Small intestine (tissue), 7 donors: ENCODE results near the gene PYDC1. TPM values are rescaled to one million over a fixed set of nuclear protein-coding genes. Genes with fewer than 3 reads are reported as not detected.
"Not testable (repeated sequence)": the region's sequence is repeated elsewhere in the genome, so short reads cannot be mapped to it uniquely, and the experiment has no call there.

Experiments
- DNase-seq, 2 donors: peaks; one replicate each; pipeline versions ENCODE4 v3.0.0 to v3.0.0-alpha.2; 2013
- FAIRE-seq: peaks from 2 replicates; lab custom pipeline; 2012; peaks lifted over from hg19 to GRCh38; lab: Jason Lieb, UNC
- H3K27ac ChIP-seq, 3 donors: one replicate each; pipeline ENCODE4 v1.5.1; 2013; ENCODE audit warnings: low read length in 2 of 3, mild to moderate bottlenecking in 2 of 3, control low read depth in 1 of 3, inconsistent platforms in 1 of 3, low read depth in 1 of 3, moderate library complexity in 1 of 3
- H3K27me3 ChIP-seq, 3 donors: one replicate each; pipeline ENCODE4 v1.6.1; 2013; ENCODE audit warnings: low read length in 3 of 3, inconsistent platforms in 1 of 3; ENCODE audit not compliant: control insufficient read depth in 3 of 3, insufficient read depth in 3 of 3
- H3K36me3 ChIP-seq, 3 donors: one replicate each; pipeline ENCODE4 v1.6.1; 2013; ENCODE audit warnings: low read length in 3 of 3, inconsistent platforms in 1 of 3, low read depth in 1 of 3, mild to moderate bottlenecking in 1 of 3, moderate library complexity in 1 of 3; ENCODE audit not compliant: control insufficient read depth in 3 of 3, insufficient read depth in 2 of 3
- H3K4me1 ChIP-seq, 3 donors: one replicate each; pipeline ENCODE4 v1.6.1; 2013; ENCODE audit warnings: low read length in 2 of 3, inconsistent platforms in 1 of 3, low read depth in 1 of 3, mild to moderate bottlenecking in 1 of 3, moderate library complexity in 1 of 3; ENCODE audit not compliant: control insufficient read depth in 3 of 3, insufficient read depth in 2 of 3
- H3K4me3 ChIP-seq, 3 donors: one replicate each; pipeline ENCODE4 v1.5.1; 2013; ENCODE audit warnings: low read length in 3 of 3, control low read depth in 1 of 3, inconsistent platforms in 1 of 3, low read depth in 1 of 3, mild to moderate bottlenecking in 1 of 3, moderate library complexity in 1 of 3
- H3K9me3 ChIP-seq, 2 donors: one replicate each; pipeline ENCODE4 v1.6.1; 2013; ENCODE audit warnings: low read depth in 1 of 2, low read length in 1 of 2; ENCODE audit not compliant: control insufficient read depth in 2 of 2, insufficient read depth in 1 of 2
- WGBS, 3 donors: extraction: QIAGEN DNeasy Blood & Tissue Kit; methylation state at CpG; one replicate each; pipeline ENCODE4 v1.1.7; 2013; 5-methylcytosine and 5-hydroxymethylcytosine counted together
- polyA plus RNA-seq, 4 donors: library from polyadenylated mRNA; stranded (reverse) in 3 of 4; unstranded in 1 of 4; fragments of 200-250 nt in 3 of 4; fragments of 120-200 nt in 1 of 4; gene quantifications; one replicate each; pipeline versions ENCODE4 v1.2.1 to v1.2.3, GENCODE V29; 2013
- donor health status: healthy with polysubstance abuse.
- donor health status: control.
- donor health status: control.
- donor health status: Bipolar disorder and iron deficiency.
- donor health status: healthy.

Gene PYDC1
- polyA plus RNA-seq, 4 donors, result 0.32 TPM; not detected in 3

GRCh38 chr16:31201582-31202413 is 15.1 kb downstream of the PYDC1 start:
- peak; percentile 75 to 82 for DNase-seq
- H3K36me3 ChIP-seq, result peaks cover 0 to 22% (median 0%) of the 10 kb centered on the region in 3 donors
- H3K4me1 ChIP-seq, result peaks cover 0 to 18% (median 8%) of the 10 kb centered on the region in 3 donors
- no peaks in the 10 kb centered on the region for H3K9me3 ChIP-seq
- peak overlapping the region; percentile 63 to 95 (median 82) for H3K27ac ChIP-seq
- WGBS, 3 donors, result 6 to 11% (median 9%) methylated on average over 29 to 35 of the region's 35 CpGs
- H3K4me3 ChIP-seq, result peak overlapping the region; percentile 66 to 79 (median 70)
- no peaks in the 10 kb centered on the region for H3K27me3 ChIP-seq
- FAIRE-seq, result no peak

- FAIRE-seq (no peak), DNase-seq (peak; percentile 36 to 76)
- Histone ChIP-seq H3K4me1 (peaks cover 0 to 16% (median 4%) of the 10 kb centered on the region in 3 donors), H3K4me3 (peak overlapping the region in 2 of 3 donors; percentile 66 to 79), H3K27ac (peak overlapping the region; percentile 63 to 95 (median 82)), H3K27me3 (no peaks in the 10 kb centered on the region), H3K36me3 (peaks cover 0 to 30% (median 0%) of the 10 kb centered on the region in 3 donors), H3K9me3 (no peaks in the 10 kb centered on the region)
- WGBS, 3 donors, result 23 to 42% (median 34%) methylated on average over 8 of the region's 8 CpGs
These were observed 15.9 kb downstream of the PYDC1 start for GRCh38 chr16:31200821-31201568.

- Histone ChIP-seq H3K4me1 (peaks cover 0 to 16% (median 4%) of the 10 kb centered on the region in 3 donors), H3K36me3 (peaks cover 0 to 37% (median 0%) of the 10 kb centered on the region in 3 donors)
- not testable (repeated sequence) for H3K9me3 ChIP-seq, H3K27me3 ChIP-seq, H3K4me3 ChIP-seq, H3K27ac ChIP-seq, FAIRE-seq, DNase-seq
- 58 to 77% (median 67%) methylated on average over 8 of the region's 8 CpGs for WGBS, 3 donors
These were observed 16.8 kb downstream of the PYDC1 start for GRCh38 chr16:31200111-31200510.

DNA sequence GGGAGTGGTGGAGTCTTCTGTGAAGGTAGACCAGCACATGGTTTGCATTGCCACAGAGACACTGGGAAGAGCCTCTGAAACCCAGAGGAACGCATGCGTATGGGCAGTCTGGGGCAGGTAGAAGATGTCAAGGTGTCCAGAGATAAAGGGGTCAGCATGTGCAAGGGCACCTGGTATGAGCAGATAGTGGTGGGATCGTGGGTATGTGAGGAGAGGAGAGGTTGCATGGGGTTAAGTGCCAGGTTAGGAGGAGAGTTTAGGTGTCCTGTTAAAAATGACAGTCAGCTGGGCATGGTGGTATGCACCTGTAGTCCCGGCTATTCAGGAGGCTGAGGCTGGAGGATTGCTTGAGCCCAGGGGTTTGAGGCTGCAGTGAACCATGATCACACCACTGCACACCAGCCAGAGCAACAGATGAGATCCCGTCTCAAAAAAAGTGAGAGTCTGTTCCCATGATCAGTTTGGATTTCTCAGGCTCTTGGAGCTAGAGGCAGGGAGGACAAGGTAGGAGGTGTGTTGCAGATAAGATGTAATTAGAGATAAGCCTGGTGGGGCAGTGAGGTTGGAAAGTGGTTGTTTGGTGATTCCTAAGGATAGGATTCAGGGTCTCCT is 17.4 kb downstream of the PYDC1 start:
- DNase-seq, result no peak
- H3K36me3 ChIP-seq, result peaks cover 0 to 40% (median 3%) of the 10 kb centered on the region in 3 donors
- H3K4me1 ChIP-seq, result peaks cover 0 to 16% (median 4%) of the 10 kb centered on the region in 3 donors
- peak overlapping the region in 1 of 3 donors; percentile 2 for H3K27ac ChIP-seq
- WGBS, 3 donors, result 79 to 89% (median 85%) methylated on average over 5 of the region's 5 CpGs
- H3K4me3 ChIP-seq, result no peak overlapping the region
- no peaks in the 10 kb centered on the region for H3K27me3 ChIP-seq
- no peak for FAIRE-seq
- H3K9me3 ChIP-seq, result no peaks in the 10 kb centered on the region

DNA sequence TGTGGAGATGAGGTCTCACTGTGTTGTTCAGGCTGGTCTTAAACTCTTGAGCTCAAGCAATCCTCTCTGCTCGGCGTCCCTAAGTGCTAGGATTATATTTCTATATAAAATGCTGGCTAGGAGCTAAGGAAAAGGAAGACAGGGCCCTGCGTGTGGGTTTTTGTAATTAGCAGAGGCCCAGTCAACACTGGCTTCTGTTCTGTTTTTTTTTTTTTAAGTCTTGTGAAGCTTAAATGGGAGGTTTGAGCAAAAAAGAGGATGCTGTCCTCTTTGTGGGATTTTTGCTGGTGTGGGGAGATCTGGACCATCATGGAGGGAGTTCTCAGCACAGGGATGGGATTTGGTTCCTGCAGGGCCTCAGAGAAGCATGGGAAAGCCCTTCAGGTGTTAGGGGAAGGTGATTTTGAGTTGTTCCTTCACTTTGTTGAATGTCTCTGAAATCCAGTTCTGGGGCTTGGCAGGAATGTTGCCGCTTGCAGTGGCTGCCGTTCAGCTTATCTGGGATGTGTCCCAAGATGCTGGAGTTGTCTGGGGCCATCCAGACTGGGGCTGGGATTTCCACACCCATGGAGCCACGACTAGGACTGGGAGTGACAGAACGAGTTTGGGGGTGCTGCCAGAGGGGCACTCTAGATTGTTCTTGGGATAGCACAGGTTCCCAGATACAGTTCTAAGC is 18.6 kb downstream of the PYDC1 start:
- Histone ChIP-seq H3K9me3 (no peaks in the 10 kb centered on the region), H3K27ac (no peak overlapping the region), H3K4me1 (peaks cover 0 to 16% (median 4%) of the 10 kb centered on the region in 3 donors), H3K4me3 (no peak overlapping the region), H3K36me3 (peaks cover 6 to 51% (median 7%) of the 10 kb centered on the region in 3 donors), H3K27me3 (no peaks in the 10 kb centered on the region)
- FAIRE-seq (no peak), DNase-seq (no peak)
- WGBS, 3 donors, result 60 to 64% (median 64%) methylated on average over 7 of the region's 7 CpGs

- no peaks in the 10 kb centered on the region for H3K9me3 ChIP-seq
- no peak for FAIRE-seq
- H3K4me3 ChIP-seq, result no peak overlapping the region
- WGBS, 3 donors, result 84 to 90% (median 87%) methylated on average over 17 of the region's 17 CpGs
- H3K4me1 ChIP-seq, result peaks cover 0 to 10% (median 4%) of the 10 kb centered on the region in 3 donors
- peaks cover 17 to 64% (median 20%) of the 10 kb centered on the region in 3 donors for H3K36me3 ChIP-seq
- no peak for DNase-seq
- H3K27ac ChIP-seq, result no peak overlapping the region
- no peaks in the 10 kb centered on the region for H3K27me3 ChIP-seq
These were observed 20.4 kb downstream of the PYDC1 start for GRCh38 chr16:31196324-31197088.

DNA sequence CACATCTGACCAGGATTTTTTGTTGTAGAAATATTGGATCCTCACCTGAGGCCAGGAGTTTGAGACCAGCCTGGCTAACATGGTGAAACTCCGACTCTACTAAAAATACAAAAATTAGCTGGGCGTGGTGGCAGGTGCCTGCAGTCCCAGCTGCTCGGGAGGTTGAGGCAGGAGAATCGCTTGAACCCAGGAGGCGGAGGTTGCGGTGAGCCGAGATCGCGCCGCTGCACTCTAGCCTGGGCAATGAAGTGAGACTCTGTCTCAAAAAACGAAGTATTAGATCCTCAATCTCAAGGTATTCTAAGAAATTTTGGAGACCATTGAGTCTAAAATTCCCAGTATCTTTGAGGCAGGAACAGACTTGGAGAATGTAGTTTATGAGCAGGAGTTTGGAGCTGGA is 21.1 kb downstream of the PYDC1 start:
- not testable (repeated sequence) for DNase-seq, H3K4me3 ChIP-seq, FAIRE-seq, H3K27me3 ChIP-seq, H3K4me1 ChIP-seq, H3K9me3 ChIP-seq, H3K27ac ChIP-seq
- 93 to 96% (median 95%) methylated on average over 11 of the region's 11 CpGs for WGBS, 3 donors
- peaks cover 22 to 67% (median 26%) of the 10 kb centered on the region in 3 donors for H3K36me3 ChIP-seq
